ENCODE measurements around the gene CPN1.
"Not testable (repeated sequence)": the region's sequence is repeated elsewhere in the genome, so short reads cannot be mapped to it uniquely, and the experiment has no call there.

The CPN1 gene

DNA sequence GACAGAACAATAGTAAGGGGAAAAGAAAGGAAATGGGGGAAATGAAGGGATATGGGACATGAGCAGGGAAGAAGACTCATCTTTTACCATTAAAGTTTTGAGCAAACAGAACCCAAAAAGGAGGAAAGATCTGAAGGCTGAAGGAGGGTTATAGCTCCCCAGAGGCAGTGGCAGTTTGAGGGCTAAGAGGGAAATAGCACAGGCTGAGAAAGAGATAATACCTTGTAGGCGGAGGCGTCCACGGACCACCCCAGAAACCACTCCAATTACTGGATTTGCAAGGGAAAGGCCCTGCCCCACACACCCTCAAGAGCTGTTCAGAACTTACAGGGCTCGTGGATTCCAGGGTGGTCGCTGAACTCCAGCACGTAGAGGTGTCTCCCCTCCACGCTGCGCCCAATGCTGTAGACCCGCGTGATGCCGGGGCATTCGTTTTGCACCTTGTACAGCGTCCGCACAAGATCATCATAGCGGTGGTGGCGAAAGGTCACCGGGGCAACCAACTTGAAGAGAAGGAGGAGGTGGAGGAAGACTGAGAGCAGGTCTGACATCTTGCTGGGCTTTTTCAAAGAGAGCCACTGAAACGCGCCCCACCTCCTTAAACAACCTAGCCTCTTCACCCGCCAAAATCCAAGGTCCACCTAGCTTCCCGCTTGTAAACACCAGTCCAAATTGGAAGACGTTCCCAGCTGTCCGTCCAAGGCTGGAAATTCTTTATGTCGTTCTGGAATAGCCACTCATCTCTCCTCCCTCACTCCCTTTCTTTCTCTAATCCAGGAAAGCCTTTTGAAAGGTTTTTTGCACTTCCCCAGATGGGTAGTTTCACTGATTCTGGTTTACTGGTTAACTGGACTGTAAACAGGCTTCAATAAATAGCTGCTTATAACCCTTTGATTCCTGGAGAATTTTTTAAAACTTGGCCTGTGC, at the start of gene CPN1:
CPN1 (minus strand) TSS at position 795 of the 927 bp plus-strand sequence; CDS start at position 551, 244 bp downstream.
- DNase-seq = no peak

DNA sequence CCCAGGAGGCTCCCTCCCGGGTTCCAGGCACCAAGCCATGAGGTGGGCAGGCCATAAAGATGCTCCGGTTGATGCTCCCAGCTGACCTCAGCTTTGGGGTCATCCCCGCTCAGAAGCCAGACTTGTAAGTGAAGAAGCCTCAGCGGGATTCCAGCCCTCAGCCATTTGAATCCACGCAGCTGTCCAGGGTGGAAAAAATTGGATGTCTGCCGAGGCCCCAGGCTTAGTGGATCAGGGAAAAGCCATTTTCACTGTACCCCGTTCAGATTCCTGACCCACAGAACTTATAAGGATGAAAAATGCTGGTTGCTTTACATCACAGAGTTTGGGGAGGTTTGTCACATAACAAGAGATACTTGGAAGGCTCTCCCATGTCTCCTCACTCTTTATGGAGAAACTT, 49.2 kb upstream of the CPN1 start:
- DNase-seq = no peak

DNA sequence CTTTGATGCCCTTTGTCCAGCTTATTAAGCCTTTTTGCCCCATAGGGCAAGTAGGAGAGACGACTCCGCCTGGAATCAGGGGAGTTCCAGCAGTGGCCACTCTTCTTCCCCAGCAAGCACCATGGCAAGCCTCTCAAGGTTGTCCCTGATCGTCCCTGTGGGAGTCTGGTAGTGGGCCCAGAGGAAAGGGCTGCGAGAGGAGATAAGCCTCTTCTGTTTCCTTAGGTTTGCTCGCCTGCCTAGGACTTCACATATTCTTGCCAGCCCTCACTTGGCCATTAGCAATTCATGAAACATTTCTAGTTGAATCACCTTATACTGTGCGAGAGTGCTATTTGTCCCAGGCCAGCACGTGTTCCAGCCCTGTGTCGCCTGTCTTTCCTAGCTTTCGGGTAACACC, 47.8 kb upstream of the CPN1 start:
- DNase-seq = no peak

DNA sequence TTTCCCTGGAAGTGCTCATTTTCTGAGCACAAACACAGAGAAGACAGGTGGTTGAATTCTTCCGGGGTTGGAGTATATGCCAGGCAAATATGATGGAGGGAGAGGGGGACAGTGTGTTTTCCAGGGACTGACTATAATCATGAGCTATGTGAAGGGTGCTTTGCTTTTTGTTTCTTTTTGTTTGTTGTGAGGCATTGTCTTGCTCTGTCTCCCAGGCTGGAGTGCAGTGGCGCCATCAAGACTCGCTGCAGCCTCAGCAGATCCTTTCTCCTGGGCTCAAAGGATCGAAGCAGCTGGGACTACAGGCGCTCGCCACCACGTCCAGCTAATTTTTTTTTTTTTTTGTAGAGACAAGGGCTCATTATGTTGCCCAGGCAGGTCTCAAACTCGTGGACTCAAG, 47.3 kb upstream of the CPN1 start:
- no peak for DNase-seq

DNA sequence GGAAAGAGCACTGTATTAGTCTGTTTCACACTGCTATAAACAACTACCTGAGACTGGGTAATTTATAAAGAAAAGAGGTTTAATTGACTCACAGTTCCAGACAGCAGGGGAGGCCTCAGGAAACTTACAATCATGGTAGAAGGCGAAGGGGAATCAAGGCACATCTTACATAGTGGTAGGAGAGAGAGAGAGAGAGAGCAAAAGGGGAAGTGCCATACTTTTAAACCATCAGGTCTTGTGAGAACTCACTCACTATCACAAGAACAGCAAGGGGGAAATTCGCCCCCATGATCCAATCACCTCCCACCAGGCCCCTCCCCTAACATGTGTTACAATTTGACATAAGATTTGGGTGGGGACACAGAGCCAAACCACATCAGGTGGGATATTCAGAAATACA, 43.7 kb upstream of the CPN1 start:
- DNase-seq = not testable (repeated sequence)

DNA sequence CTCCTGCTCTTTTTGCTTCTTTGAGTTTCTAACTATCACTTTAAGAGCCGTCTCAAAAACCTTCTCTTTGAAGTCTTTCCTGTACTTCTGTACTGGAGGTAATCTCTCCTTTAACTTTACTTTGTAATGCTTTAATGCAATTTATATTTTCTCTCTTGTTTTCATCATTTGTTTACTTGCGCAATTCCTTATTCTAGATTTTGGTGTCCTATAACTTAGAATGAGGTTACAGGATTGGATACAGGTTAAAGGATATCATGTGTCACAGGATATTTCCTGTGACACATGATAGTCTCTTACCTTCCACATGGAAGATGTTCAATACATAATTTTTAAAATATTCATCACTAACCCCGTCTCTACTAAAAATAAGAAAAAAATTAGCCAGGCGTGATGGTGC, 42.4 kb upstream of the CPN1 start:
- DNase-seq = no peak

DNA sequence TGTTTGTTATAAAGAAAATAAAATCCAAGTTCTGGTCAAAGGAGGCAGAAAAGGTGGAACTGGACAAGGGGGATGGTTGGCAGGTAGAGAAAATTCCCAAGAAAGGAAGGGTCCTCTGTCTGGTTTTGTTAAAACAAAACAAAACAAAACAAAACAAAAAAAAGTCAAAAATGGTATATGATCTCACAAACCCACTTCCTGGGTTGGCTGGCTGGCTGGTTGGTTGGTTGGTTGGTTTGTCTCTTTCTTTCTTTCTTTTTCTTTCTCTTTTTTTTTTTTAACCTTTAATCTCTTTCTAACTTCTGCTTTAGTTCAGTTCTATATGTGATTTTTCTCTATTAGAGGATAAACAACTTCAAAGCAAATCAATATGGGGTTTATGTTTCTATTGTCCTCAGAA, 41.1 kb upstream of the CPN1 start:
- DNase-seq = no peak

DNA sequence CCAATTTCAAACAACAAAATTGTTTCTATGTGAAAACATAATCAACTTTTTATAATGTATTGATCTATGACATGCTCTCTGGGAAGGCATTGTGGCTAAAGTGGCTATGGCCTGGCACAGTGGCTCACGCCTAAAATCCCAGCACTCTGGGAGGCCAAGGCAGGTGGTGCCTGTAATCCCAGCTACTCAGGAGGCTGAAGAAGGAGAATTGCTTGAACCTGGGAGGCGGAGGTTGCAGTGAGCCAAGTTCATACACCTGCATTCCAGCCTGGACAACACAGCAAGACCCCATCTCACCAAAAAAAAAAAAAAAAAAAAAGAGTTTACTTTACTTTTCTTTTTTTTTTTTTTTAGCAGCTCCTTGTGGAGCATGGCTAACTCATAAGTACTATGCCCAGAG, 38.9 kb upstream of the CPN1 start:
- no peak for DNase-seq

DNA sequence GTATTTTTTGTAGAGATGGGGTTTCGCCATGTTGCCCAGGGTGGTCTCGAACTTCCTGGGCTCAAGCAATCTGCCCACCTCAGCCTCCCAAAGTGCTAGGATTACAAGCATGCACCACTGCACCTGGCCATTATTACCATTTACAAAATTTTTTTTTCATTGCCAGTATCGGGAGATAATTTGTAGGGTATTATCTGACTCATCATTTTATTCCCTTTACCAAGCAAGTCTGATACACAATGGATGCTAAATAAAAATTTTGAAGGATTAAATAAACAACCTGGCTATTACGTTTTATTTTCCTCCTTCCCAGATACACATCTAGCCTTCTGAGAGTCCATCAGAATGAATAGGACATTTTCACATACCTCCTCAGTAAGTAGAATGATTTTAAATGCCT, 38.1 kb upstream of the CPN1 start:
- DNase-seq = no peak

DNA sequence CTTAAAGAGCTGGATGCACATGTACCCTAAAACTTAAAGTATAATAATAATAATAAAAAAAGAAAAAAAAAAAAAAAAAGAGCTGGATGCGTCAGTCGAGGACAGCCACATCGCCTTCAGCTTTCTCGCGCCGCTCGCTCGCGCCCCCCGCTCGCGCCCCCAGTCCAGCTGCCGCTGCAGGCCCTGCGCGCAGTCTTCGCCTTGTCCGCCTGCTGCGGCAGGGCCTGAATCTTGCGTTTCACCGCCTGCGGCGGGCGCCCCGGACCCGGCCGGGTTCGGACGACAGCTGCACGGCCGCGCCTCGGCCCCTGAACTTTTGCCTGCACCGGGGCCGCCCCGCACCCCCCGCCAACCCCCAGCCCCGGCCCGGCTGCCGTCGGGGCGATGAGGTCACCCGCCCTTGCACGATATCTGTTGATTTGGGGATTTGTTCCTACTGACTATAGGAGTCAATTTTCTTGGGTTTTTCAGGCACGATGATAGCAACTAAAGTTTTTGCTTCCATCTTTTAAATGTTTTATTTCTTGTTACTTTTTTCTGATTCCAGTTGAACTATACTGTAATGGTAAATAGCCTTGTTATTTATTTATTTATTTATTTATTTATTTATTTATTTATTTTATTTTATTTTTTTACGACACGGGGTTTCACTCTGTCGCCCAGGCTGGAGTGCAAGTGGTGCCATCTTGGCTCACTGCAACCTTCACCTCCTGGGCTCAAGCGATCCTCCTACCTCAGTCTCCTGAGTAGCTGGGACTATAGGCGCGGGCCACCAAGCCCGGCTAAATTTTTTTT, 33.5 kb upstream of the CPN1 start:
- no peak for DNase-seq

DNA sequence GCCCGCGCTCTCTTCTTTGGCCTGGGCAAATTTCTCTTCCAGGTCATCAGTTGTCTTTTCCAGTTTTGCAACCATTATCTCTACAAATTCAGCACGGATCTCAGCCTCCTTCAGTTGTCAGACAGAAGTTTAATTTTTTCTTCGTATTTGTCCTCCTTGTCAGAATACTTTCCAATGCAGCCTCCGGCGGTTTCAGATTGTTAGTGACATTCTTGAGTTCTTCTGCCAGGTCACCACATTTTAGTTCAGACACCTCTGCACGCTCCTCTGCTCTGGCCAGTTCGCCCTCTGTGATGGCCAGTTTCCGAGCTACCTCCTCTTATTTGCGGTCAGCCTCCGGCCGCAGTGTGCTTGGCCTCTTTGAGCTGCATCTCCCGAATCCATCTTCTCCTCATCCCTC, 32.8 kb upstream of the CPN1 start:
- DNase-seq = no peak

DNA sequence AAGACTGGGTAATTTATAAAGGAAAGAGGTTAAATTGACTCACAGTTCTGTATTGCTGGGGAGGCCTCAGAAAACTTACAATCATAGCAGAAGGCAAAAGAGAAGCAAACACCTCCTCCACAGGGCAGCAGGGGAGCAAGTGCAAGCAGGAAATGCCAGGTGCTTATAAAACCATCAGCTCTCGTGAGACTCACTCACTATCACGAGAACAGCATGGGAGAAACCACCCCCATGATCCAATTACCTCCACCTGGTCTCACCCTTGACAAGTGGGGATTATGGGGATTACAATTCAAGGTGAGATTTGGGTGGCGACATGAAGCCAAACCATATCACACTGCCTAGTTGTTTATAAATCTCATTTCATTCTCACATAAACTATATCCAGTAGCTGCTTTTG, 28.0 kb upstream of the CPN1 start:
- no peak for DNase-seq

DNA sequence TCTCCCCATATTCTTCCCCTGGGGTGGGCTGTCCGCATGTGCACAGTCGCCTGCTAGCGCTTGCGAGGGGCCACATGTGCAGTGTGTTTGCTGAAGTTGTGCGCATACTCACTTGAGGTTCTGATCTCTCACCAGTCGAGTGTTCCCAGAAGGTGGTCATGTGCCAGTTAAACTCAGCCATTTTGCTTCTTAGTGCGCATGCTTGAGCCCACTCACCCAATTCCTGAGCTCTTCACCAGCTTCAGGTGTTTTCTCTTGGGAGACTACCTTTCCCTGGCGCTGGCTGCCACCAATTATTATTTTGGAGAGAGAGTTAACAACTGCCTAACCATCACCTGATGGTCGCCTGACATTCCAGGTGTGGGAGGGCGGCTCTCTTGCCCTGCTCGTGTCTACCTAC, 25.2 kb upstream of the CPN1 start:
- DNase-seq = no peak

DNA sequence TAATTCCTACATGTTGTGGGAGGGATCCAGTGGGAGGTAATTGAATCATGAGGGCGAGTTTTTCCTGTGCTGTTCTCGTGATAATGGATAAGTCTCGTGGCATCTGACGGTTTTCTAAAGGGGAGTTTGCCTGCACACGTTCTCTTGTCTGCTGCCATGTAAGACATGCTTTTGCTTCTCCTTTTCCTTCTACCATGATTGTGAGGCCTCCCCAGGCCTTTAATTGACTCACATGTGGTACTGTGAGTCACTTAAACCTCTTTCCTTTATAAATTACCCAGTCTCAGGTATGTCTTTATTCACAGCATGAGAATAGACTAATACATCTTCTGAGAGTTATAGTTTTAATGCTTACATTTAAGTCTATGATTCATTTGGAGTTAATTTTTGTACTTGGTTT, 22.6 kb upstream of the CPN1 start:
- no peak for DNase-seq

DNA sequence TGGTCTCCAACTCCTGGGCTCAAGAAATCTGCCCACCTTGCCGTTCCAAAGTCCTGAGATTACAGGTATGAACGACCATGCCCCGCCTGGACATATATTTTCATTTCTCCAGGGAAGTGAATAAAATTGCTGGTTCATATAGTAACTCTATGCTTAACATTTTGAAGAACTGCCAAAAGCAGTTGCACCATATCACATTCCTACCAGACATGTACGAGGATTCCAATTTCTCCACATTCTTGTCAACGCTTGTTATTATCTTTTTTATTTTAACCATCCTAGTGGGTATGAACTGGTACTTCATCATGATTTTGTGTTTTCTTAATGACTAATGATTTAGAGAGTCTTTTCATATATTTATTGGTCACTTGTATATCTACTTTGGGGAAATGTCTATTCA, 21.9 kb upstream of the CPN1 start:
- DNase-seq = no peak

DNA sequence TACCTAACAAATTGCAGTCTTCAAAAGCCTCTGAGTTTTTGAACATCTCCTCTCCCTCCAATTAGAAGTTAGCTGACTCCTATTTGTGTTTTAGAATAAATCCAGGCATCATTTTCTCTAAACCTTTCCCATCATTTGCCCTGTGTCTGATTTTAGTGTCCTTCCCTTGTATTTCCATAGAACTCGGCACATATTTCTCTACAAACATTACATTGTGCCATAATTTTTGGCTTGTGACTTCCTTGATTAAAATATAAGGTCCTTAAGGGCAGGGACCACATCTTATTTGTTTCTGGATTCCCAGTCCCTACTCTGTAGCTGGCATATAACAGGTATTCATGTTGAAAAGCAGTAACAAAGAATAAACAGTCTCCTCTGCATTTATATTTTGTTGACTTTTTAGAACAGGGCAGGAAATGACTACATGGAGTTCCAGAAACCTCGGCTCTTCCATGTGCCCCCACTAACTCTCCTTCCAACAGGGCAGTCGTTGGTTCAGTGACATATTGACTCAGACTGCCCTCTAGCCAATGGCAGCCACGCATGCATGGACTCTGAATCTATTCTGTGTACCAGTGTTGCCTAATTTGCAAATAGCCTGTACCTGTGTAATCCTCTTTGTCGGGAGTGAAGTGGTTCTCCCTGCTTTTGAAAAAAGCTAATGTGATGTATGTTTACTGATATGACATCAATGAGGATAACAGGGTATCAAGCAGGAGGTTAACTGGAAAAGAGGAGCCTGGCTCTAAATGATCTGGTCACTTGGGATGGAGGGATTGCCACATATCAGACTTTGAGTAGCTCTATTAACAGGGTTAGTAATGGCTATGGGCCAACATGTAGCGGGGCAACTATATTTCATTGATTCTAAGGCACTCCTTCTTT, 19.8 kb upstream of the CPN1 start:
- no peak for DNase-seq

DNA sequence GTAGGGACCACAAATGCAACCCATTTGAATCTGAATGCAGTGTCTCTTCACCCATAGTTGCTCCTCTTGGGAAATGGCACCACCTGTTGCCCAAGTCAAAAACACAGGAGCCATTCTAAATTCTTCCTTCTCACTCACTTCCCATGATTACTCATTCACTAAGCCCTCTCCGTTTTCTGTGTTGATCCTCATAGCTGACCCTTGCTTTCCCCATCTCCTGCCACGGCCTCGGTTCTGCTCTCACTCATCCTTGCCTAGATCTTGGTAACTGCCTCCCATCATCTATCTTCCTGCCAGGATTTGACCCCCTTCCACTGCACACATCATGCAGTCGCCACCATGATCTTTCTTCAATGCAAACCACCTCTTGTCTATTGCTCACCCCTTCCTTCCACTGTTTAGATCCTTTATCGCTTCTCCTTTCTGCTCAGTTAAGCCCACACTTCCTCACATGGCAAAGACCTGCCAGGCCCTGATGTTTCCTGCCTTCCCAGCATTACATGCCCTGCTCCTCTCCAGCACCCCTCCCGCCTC, 19.0 kb upstream of the CPN1 start:
- DNase-seq = no peak

DNA sequence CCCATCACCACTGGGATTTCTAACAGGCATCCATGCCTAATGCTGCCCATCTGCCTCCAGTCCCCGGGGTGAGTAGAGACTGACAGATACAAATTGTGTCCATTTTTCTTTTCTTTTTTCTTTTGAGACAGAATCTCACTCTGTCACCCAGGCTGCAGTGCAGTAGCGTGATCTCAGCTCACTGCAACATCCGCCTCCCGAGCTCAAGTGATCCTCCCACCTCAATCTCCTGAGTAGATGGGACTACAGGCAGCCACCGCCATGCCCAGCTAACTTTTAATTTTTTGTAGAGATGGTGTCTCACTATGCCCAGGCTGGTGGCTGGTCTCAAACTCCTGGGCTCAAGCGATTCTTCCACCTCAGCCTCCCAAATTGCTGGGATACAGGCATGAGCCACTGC, 7.6 kb upstream of the CPN1 start:
- DNase-seq = no peak

DNA sequence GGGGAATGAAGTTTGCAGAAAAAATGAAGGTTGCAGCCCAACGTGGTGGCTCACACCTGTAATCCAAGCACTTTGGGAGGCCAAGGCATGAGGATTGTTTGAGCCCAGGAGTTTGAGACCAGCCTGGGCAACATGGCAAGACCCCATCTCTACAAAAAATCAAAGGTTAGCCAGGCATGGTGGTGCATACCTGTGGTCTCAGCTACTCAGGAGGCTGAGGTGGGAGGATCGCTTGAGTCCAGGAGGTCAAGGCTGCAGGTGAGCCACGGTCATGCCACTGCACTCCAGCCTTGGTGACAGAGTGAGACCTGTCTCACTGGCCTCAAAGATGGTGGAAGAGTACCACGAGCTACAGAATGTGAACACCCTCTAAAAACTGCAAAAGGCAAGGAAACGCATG, 5.0 kb upstream of the CPN1 start:
- not testable (repeated sequence) for DNase-seq

DNA sequence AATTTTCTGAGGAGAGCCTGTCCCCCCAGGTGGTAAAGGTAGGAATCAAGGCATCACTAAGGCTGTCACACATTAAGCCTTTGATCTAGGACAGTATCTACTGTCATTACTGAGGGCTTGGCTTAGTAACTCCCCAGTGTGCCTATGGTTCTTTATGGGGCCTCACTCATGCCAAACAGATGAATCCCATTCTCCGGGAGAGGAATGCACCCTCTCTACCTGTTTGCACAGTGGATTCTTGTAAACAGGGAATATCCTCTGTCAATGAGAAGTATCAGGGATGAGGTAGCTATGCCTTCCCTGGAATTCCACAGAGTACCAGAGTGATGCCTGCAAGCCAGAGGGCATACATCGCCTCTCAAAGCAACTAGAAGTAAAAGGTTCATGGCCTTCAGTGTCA, 3.9 kb upstream of the CPN1 start:
- DNase-seq = no peak

DNA sequence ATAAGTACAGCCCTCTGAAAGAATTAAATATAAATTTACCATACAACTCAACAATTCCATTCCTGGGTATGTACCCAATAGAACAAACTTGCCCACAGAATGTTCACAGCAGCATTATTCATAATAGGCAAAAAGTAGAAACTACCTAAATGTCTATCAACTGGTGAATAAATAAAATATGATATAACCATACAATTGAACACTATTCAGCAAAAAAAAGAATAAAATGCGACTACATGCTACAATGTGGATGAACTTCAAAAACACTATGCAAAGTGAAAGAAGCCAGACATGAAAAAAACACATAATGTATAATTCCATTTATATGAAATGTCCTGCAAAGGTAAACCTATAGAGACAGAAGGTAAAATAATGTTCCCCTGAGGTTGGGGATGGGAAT, 2.0 kb upstream of the CPN1 start:
- no peak for DNase-seq

DNA sequence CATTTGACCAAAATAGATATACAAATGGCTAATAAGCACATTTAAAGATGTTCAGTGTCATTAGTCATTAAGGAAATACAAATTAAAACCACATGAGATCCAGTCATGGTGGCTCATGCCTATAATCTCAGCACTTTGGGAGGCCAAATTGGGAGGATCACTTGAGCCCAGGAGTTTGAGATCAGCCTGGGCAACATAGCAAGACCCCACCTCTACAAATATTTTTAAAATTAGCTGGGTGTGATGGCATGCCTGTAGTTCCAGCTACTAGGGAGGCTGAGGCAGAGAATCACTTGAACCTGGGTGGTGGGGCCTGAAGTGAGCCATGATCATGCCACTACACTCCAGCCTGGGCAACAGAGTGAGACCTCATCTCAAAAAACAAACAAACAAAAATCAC, 607 bp upstream of the CPN1 start:
- not testable (repeated sequence) for DNase-seq

DNA sequence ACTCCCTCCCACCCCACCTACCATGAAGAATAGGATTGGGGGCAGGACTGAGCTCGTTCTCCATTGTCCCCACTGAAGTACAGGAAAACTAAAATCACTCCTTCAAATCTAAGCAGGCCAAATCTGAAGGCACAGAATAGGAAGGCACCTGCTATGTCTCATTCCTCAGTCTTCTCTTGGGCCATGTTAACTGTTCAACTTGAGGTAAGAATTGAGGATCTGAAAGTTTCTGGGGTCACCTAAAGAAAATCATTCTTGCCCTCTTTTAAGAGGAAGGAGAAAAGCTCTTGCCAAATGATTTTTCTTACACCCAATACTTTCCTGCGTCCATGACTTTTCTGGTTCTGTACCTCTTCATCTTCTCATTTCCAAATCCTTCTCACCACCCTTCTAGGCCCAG, 4.9 kb downstream of the CPN1 start:
- no peak for DNase-seq

Data from cortex of kidney (tissue), 1 donor.